Measurements from ENCODE around the gene KIF26B. TPM values are rescaled to one million over a fixed set of nuclear protein-coding genes. Genes with fewer than 3 reads are reported as not detected.

Gene KIF26B
- total RNA-seq, 4 donors from 2014 or later = 0.90 to 2.0 (median 1.5) TPM

DNA sequence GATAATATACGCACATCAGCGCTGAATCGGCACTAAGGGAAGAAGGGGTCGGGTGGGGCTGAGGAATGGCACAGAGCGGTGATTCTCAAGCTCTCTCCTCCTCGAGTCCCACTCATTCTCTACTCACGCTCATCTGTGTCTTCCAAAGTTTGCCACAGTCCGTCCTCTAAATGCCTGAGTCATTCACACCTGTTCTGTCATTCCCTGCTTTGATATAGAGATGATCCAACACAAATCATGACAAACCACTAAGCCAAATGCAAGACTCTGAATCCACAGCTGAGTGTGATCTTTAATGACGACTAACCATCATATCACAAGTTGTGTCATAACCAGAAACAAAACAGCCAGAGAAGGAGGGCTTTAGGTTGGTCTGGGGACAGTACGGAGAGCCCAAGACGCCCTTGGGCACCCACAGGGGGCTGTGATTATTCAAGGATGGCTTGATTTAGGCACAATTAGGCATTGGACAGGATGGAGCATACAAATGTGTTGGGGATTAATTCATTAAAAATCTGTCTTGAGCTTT lies 501.5 kb downstream of the KIF26B start:
- TF ChIP-seq POLR2A (IDR thresholded peaks at IDR 0.05) (no peak), EP300 (IDR thresholded peaks at IDR 0.05) (no peak)
- TF ChIP-seq, protein P1, sequence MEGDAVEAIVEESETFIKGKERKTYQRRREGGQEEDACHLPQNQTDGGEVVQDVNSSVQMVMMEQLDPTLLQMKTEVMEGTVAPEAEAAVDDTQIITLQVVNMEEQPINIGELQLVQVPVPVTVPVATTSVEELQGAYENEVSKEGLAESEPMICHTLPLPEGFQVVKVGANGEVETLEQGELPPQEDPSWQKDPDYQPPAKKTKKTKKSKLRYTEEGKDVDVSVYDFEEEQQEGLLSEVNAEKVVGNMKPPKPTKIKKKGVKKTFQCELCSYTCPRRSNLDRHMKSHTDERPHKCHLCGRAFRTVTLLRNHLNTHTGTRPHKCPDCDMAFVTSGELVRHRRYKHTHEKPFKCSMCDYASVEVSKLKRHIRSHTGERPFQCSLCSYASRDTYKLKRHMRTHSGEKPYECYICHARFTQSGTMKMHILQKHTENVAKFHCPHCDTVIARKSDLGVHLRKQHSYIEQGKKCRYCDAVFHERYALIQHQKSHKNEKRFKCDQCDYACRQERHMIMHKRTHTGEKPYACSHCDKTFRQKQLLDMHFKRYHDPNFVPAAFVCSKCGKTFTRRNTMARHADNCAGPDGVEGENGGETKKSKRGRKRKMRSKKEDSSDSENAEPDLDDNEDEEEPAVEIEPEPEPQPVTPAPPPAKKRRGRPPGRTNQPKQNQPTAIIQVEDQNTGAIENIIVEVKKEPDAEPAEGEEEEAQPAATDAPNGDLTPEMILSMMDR (IDR thresholded peaks at IDR 0.05) = no peak
- H3K4me1 ChIP-seq = no peaks in the 10 kb centered on the region
- DNase-seq (ENCODE audit: low spot score in 2 of 2) = no peak

DNA sequence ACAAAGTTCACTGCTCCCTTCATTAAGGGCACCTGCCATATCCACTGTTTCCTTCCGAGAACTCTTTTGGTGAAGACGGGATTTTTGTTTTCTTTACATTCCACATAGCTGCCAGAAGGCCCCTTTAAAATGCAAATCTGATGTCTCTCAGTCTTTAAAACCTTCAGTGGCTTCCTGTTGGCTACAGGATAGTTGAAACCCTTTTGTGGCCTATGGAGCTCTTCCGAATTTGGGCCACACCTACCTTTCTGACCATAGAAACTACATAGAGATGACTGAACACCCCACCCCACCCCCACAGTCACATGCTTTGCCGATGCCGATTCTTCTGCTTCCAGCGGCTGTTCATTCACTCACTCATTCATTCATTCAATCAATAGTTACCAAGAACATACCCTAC lies 502.6 kb downstream of the KIF26B start:
- Histone ChIP-seq H3K27me3 (no peaks in the 10 kb centered on the region), H3K4me3 (no peak overlapping the region), H3K36me3 (no peaks in the 10 kb centered on the region), H3K4me1 (no peaks in the 10 kb centered on the region), H3K9me3 (no peaks in the 10 kb centered on the region), H3K27ac (no peak overlapping the region)
- TF ChIP-seq, protein P1 (IDR thresholded peaks at IDR 0.05) = no peak
- TF ChIP-seq POLR2A (IDR thresholded peaks at IDR 0.05) = no peak
- no peak for TF ChIP-seq EP300 (IDR thresholded peaks at IDR 0.05)
- 86 to 89% methylated on average over 6 of the region's 6 CpGs for WGBS, 2 donors
- DNase-seq (ENCODE audit: low spot score in 2 of 2) = no peak

More for the DNA sequence above, 501.5 kb downstream of the KIF26B start:
- Histone ChIP-seq H3K4me3 (no peak overlapping the region), H3K27me3 (no peaks in the 10 kb centered on the region), H3K36me3 (no peaks in the 10 kb centered on the region), H3K27ac (no peak overlapping the region), H3K9me3 (peaks cover 0 to 5% (median 0%) of the 10 kb centered on the region in 4 donors)
- 93% methylated on average over 11 of the region's 11 CpGs for WGBS, 2 donors

DNA sequence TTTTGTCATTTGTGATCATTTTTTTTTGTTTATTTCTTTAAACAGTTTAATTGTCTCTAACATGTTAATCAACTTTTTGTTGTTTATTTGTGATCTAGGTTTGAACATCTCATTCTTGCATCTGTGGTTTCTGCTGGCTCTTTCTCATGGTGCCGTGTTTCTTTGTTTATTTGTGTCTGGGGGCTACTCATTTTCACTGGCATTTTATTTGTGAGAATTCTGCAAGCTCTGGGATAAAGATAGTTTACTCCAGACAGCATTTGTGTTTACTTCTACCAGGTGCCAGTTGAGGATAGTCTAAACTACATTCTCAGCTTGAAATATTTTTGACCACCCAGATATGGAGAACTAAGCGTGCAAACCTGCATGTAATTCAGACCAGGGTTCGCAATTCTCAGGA lies 508.6 kb downstream of the KIF26B start:
- no peaks in the 10 kb centered on the region for H3K4me1 ChIP-seq
- no peak for DNase-seq (ENCODE audit: low spot score in 2 of 2)
- no peaks in the 10 kb centered on the region for H3K27me3 ChIP-seq
- H3K36me3 ChIP-seq = no peaks in the 10 kb centered on the region
- H3K27ac ChIP-seq = no peak overlapping the region
- H3K4me3 ChIP-seq = no peak overlapping the region
- WGBS, 2 donors = 80 to 81% methylated on average over 3 of the region's 3 CpGs
- H3K9me3 ChIP-seq = no peaks in the 10 kb centered on the region
- TF ChIP-seq, protein P1 (IDR thresholded peaks at IDR 0.05) = no peak
- TF ChIP-seq POLR2A (IDR thresholded peaks at IDR 0.05) = no peak
- TF ChIP-seq EP300 (IDR thresholded peaks at IDR 0.05) = no peak

DNA sequence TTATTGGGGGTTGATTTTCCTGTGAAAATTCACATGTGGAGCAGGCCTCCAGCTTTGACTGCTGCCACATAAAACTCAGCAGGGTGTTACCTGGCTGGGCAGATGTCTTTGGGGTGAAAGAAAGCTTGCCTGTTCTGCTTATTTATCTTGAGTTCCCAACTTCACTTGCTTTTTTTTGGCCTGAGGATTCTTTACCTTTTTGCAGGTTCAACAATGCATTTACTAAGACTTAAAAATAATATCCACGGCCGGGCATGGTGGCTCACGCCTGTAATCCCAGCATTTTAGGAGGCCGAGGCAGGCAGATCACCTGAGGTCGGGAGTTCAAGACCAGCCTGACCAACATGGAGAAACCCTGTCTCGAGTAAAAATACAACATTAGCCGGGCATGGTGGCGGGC lies 509.1 kb downstream of the KIF26B start:
- no peak for DNase-seq (ENCODE audit: low spot score in 2 of 2)
- no peaks in the 10 kb centered on the region for H3K9me3 ChIP-seq
- TF ChIP-seq EP300 (IDR thresholded peaks at IDR 0.05) (no peak), POLR2A (IDR thresholded peaks at IDR 0.05) (no peak)
- TF ChIP-seq, protein P1 (IDR thresholded peaks at IDR 0.05) = no peak
- no peaks in the 10 kb centered on the region for H3K36me3 ChIP-seq
- H3K27ac ChIP-seq = no peak overlapping the region
- H3K27me3 ChIP-seq = no peaks in the 10 kb centered on the region
- 86 to 87% methylated on average over 8 of the region's 8 CpGs for WGBS, 2 donors
- H3K4me1 ChIP-seq = no peaks in the 10 kb centered on the region
- no peak overlapping the region for H3K4me3 ChIP-seq

DNA sequence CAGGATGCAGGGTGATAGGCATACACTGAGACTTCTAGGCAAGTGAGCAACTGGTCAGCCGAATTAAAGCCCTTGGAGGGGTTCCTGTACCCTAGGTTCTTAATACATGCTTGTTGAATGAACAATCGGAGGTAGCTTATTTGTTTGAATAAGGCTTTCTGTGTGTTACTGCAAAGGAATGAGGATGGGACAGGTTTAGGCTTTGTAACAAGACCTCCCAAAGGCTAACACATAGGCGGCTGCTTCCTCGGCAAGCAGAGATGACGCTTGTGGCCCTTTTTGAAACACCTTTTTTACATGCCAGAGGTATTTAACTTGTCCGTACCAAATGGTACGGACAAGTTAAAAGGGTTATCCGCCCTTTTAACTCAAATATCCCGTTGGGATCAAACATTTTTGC lies 511.6 kb downstream of the KIF26B start:
- Histone ChIP-seq H3K27ac (no peak overlapping the region), H3K27me3 (no peaks in the 10 kb centered on the region), H3K9me3 (no peaks in the 10 kb centered on the region), H3K4me1 (no peaks in the 10 kb centered on the region), H3K4me3 (no peak overlapping the region), H3K36me3 (no peaks in the 10 kb centered on the region)
- TF ChIP-seq, protein P1 (IDR thresholded peaks at IDR 0.05) = no peak
- TF ChIP-seq EP300 (IDR thresholded peaks at IDR 0.05) = no peak
- no peak for DNase-seq (ENCODE audit: low spot score in 2 of 2)
- WGBS, 2 donors = 88 to 93% methylated on average over 9 of the region's 9 CpGs

Data from tibial nerve (tissue), 4 donors.